HG03439 (cell line): ENCODE results near the gene SYT12.

ENCODE experiments used
- ATAC-seq: cut with Tn5 transposase; IDR thresholded peaks from one replicate; pipeline ENCODE4 v1.9.1; 2021; ENCODE audit warnings: mild to moderate bottlenecking, moderate library complexity; ENCODE audit not compliant: unreplicated experiment

Gene SYT12

GRCh38 chr11:67054346-67054835 lies 31.5 kb downstream of the SYT12 start:
- ATAC-seq, result no peak

GRCh38 chr11:67054836-67055523 lies 32.0 kb downstream of the SYT12 start:
- no peak for ATAC-seq

- ATAC-seq, result no peak
Observed at GRCh38 chr11:67055812-67056211, 32.9 kb downstream of the SYT12 start.

GRCh38 chr11:67056267-67057204 lies 33.6 kb downstream of the SYT12 start, which contains the start of gene RHOD:
TSS of gene RHOD (plus strand) at chr11:67056847. CDS start at chr11:67056903, 56 bp downstream.
- ATAC-seq, result no peak

- ATAC-seq, result no peak
Observed at GRCh38 chr11:67057205-67057672, 34.3 kb downstream of the SYT12 start.

- ATAC-seq, result no peak
Observed at GRCh38 chr11:67058506-67058905, 35.6 kb downstream of the SYT12 start.

GRCh38 chr11:67059671-67060070 lies 36.7 kb downstream of the SYT12 start:
- no peak for ATAC-seq

- no peak for ATAC-seq
Observed at GRCh38 chr11:67060111-67060522, 37.2 kb downstream of the SYT12 start.

- ATAC-seq, result no peak
Observed at GRCh38 chr11:67062526-67063373, 39.8 kb downstream of the SYT12 start.

- no peak for ATAC-seq
Observed at GRCh38 chr11:67066333-67066709, 43.4 kb downstream of the SYT12 start.

- no peak for ATAC-seq
Observed at GRCh38 chr11:67071420-67072284, 48.7 kb downstream of the SYT12 start.

GRCh38 chr11:67072295-67072694 lies 49.4 kb downstream of the SYT12 start:
- no peak for ATAC-seq

GRCh38 chr11:67073908-67074307 lies 51.0 kb downstream of the SYT12 start:
- ATAC-seq, result no peak

- ATAC-seq, result no peak
Observed at GRCh38 chr11:67076202-67076601, 53.3 kb downstream of the SYT12 start.

- ATAC-seq, result no peak
Observed at GRCh38 chr11:67079065-67079705, 56.3 kb downstream of the SYT12 start.

- ATAC-seq, result no peak
Observed at GRCh38 chr11:67082071-67082791, 59.3 kb downstream of the SYT12 start.

- no peak for ATAC-seq
Observed at GRCh38 chr11:67083786-67084366, 60.9 kb downstream of the SYT12 start.

GRCh38 chr11:67085617-67086016 lies 62.7 kb downstream of the SYT12 start:
- no peak for ATAC-seq
